Loucy (cell line): ENCODE data around the gene PCBP3.

Source experiments
- EZH2phosphoT487 ChIP-seq: fragments of 200-600 bp; IDR thresholded peaks from 2 replicates; pipeline ENCODE4 v1.6.1; 2018; ENCODE audit warnings: antibody characterized with exemption, mild to moderate bottlenecking, moderate library complexity, borderline replicate concordance
- TF ChIP-seq, protein P1 (sequence below): fragments of 200-600 bp; sonication (generic); conservative IDR thresholded peaks from 2 replicates; pipeline ENCODE4 v1.5.1; 2014; ENCODE audit warnings: mild to moderate bottlenecking, antibody characterized with exemption, low read length

DNA sequence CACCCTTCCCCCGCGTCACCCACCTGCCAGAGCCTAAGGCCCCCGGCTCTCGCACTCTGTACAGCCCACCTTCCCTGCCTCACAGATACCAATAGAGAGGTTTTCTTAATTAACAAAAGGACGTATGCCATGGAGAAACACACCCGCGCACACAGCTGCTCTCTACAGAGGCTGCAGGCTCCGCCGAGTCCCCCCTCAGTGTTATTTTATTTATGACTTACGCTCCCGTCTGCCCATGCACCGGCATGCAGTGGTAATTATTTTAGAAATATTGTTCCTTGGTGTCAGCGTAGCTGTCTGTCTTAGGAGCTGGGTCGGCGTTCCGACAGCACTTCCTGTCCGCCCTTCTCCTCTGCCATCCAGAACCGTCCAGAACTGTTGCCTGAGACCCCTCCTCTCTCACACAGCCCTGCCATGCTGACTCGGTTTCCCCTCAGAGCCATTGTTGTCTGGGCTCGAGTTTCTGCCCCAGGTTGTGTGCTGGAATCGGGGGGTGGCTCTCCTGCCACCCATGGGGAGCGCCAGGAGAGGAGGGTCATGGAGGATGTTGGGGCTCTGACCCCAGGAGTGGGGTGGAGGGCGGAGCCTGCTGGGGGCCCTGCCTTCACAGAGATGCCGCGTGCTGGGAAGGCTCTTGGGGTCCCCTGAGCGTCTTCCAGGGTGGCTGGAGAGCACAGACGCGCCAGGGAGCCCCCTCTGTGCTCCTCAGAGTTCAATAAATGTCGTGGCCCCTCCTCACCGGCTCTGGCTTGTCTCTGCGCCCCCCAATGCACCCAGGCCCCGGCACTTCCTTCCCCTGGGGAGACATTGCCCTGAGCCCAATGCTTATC lies 298.4 kb downstream of the PCBP3 start:
- TF ChIP-seq, protein P1, sequence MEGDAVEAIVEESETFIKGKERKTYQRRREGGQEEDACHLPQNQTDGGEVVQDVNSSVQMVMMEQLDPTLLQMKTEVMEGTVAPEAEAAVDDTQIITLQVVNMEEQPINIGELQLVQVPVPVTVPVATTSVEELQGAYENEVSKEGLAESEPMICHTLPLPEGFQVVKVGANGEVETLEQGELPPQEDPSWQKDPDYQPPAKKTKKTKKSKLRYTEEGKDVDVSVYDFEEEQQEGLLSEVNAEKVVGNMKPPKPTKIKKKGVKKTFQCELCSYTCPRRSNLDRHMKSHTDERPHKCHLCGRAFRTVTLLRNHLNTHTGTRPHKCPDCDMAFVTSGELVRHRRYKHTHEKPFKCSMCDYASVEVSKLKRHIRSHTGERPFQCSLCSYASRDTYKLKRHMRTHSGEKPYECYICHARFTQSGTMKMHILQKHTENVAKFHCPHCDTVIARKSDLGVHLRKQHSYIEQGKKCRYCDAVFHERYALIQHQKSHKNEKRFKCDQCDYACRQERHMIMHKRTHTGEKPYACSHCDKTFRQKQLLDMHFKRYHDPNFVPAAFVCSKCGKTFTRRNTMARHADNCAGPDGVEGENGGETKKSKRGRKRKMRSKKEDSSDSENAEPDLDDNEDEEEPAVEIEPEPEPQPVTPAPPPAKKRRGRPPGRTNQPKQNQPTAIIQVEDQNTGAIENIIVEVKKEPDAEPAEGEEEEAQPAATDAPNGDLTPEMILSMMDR = no peak
- no peak for TF ChIP-seq EZH2phosphoT487
